ENCODE results near the gene D2HGDH.
A peak's percentile ranks its signal among the peaks of the same experiment; 100 is the strongest.
"Not testable (repeated sequence)": the region's sequence is repeated elsewhere in the genome, so short reads cannot be mapped to it uniquely, and the experiment has no call there.

The D2HGDH gene

DNA sequence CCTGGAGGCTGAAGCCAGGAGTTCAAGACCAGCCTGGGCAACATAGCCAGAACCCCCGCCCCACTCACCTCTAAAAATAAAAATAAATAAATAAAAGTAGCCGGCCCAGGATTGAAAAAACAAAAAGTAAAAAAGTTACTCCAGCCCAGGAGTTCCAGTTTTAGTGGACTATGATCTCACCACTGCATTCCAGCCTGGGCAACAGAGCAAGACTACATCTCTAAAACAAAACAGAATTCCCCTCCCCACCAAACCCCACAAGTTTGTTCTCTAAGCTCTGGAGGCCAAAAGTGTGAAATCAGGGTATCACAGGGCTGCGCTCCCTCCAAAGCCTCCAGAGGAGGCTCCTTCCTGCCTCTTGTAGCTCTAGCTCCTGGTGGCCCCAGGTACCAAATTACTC lies 1.7 kb downstream of the D2HGDH start:
- no peak overlapping the region for H3K27ac Mint-ChIP-seq

DNA sequence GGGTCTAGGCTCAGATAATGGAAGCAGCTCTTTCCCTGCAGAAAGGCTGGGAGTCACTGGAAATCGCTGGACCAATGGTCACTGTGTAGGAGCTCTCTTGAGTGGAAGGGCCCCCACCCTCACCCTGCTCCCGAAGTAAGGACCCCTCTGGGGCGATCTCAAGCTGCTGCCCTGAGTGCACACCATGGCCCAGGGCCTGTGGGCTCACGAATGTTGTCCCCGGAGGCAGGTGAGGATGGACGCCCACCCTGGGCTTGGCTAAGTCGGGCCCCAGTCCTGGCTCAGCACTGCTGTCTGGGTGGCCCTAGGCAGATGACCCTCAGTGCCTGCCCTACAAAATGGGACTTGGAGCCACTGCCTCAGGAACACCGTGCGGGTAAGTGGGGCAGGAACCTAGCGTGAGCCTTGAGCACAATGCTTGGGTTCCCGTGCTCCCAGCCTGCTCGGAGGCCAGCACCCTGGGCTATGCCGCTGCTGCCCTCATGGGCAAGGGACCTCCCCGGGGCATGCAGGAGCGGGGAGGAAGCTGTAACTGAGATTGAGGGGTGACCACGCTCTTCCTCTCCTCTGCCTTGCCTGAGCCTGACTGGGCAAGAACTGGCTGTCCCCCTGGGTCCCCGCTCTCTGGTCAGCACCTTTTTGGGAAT lies 3.7 kb downstream of the D2HGDH start:
- Mint-ChIP-seq H3K36me3 (peaks cover 24% of the 10 kb centered on the region), H3K27ac (no peak overlapping the region), H3K9me3 (no peaks in the 10 kb centered on the region), H3K4me1 (peaks cover 47% of the 10 kb centered on the region), H3K27me3 (no peaks in the 10 kb centered on the region), H3K4me3 (no peak overlapping the region)
- ATAC-seq: no peak

More for the DNA sequence above, 1.7 kb downstream of the D2HGDH start:
- Mint-ChIP-seq H3K9me3 (peaks cover 5% of the 10 kb centered on the region), H3K4me1 (peaks cover 60% of the 10 kb centered on the region), H3K27me3 (no peaks in the 10 kb centered on the region), H3K4me3 (peak overlapping the region; percentile 84), H3K36me3 (peaks cover 26% of the 10 kb centered on the region)
- ATAC-seq: no peak

DNA sequence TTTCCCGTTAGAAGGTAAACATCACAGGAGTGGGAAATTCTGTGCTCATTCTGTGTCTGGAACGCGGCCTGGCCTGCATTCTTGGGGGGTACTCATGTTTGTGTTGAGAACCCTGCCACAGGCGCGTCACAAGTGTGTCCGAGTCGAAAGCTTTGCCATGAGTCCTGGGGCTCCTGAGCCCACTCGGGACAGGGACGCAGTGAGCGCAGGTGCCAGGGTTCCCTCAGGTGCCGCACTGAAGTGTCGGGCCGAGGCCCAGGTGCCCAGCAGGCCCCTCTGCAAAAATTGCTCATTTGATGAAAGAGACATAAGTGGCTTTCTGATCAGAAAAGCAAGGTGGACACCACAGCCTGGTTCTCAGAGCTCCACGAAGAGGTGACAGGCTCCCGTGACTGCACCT lies 4.7 kb downstream of the D2HGDH start:
- H3K27ac Mint-ChIP-seq: peak overlapping the region; percentile 62

DNA sequence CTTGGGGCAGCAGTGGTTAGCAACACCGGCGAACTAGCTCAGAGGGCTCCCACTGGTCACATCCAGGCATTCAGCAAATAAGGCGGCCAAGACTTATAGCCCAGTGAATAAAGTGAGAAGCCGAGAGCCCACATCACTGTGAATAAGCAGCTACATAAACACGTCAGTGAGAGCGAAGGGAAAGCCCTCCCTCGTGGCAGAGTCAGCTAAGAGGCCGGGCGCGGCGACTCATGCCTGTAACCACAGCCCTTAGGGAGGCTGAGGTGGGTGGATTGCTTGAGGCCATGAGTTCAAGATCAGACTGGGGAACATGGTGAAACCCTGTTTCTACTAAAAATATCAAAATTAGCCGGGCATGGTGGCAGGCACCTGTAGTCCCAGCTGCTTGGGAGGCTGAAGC lies 5.2 kb downstream of the D2HGDH start:
- H3K9me3 Mint-ChIP-seq: no peaks in the 10 kb centered on the region
- H3K4me1 Mint-ChIP-seq: peaks cover 38% of the 10 kb centered on the region
- no peaks in the 10 kb centered on the region for H3K27me3 Mint-ChIP-seq
- peak overlapping the region; percentile 62 for H3K27ac Mint-ChIP-seq
- no peak overlapping the region for H3K4me3 Mint-ChIP-seq
- peak; percentile 59 for ATAC-seq
- peaks cover 35% of the 10 kb centered on the region for H3K36me3 Mint-ChIP-seq

More for the DNA sequence above, 4.7 kb downstream of the D2HGDH start:
- Mint-ChIP-seq H3K9me3 (no peaks in the 10 kb centered on the region), H3K4me3 (no peak overlapping the region), H3K4me1 (peaks cover 38% of the 10 kb centered on the region), H3K27me3 (no peaks in the 10 kb centered on the region), H3K36me3 (peaks cover 31% of the 10 kb centered on the region)
- no peak for ATAC-seq

DNA sequence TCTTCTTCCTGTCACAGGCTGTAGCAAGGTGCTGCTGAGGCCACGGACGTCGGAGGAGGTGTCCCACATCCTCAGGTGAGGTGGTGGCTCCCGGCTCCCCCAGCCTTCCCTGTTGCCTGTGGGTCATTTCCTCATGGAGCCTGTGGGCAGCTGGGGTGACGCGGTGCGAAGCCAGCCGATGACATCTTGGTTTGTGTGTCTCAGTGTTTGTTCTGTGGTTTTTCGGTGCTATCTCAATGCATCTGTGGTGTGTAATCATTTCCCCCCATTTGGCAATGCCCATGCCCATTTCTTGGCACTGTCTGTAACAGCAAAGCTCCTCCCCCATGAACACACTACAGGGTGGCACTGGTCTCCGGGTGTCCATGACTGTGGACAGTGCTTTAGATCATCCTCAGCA lies 6.6 kb downstream of the D2HGDH start:
- H3K27me3 Mint-ChIP-seq: no peaks in the 10 kb centered on the region
- ATAC-seq: no peak
- H3K27ac Mint-ChIP-seq: no peak overlapping the region
- peaks cover 34% of the 10 kb centered on the region for H3K4me1 Mint-ChIP-seq
- peaks cover 3% of the 10 kb centered on the region for H3K9me3 Mint-ChIP-seq
- no peak overlapping the region for H3K4me3 Mint-ChIP-seq
- peaks cover 48% of the 10 kb centered on the region for H3K36me3 Mint-ChIP-seq

DNA sequence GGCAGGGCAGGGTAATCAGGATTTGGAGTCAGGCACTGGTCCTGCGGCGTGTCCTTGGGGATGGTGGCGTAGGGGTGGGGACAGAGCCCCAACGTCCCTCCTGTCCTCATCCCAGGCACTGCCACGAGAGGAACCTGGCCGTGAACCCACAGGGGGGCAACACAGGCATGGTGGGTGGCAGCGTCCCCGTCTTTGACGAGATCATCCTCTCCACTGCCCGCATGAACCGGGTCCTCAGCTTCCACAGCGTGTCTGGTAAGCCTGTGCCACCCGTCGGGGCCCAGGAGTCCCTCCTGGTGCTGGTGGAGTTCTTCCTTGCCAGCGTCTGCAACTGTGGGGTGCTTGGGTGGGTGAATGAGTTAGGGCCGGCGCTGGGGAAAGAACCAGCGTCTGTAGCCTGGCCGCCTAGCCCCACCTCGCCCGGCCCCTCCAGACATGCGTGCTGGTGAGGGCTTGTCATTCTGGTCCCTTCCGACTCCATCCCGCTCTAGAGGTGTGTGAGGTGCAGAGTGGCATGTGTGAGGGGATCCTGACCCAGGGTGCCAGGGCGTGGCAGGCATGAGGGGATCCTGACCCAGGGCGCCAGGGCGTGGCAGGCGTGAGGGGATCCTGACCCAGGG lies 8.0 kb downstream of the D2HGDH start:
- ATAC-seq: no peak
- peaks cover 4% of the 10 kb centered on the region for H3K9me3 Mint-ChIP-seq
- H3K4me3 Mint-ChIP-seq: no peak overlapping the region
- peaks cover 53% of the 10 kb centered on the region for H3K36me3 Mint-ChIP-seq
- H3K27ac Mint-ChIP-seq: no peak overlapping the region
- no peaks in the 10 kb centered on the region for H3K27me3 Mint-ChIP-seq
- H3K4me1 Mint-ChIP-seq: peaks cover 28% of the 10 kb centered on the region

DNA sequence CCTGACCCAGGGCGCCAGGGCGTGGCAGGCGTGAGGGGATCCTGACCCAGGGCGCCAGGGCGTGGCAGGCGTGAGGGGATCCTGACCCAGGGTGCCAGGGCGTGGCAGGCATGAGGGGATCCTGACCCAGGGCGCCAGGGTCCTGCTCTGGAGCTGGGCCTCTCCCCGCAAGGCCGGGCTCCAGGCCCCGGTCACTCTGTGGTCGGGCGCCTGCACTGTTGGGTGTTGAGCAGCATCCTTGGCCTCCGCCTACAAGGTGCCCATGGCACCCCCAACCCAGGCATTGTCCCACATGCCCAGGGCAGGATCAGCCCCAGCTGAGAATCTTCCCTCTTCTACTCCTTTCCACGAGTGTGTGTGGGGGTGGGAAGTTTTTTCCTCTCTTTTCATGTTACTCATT lies 8.6 kb downstream of the D2HGDH start:
- not testable (repeated sequence) for H3K27ac Mint-ChIP-seq, H3K9me3 Mint-ChIP-seq, ATAC-seq, H3K4me3 Mint-ChIP-seq, H3K27me3 Mint-ChIP-seq
- Mint-ChIP-seq H3K4me1 (peaks cover 24% of the 10 kb centered on the region), H3K36me3 (peaks cover 53% of the 10 kb centered on the region)

DNA sequence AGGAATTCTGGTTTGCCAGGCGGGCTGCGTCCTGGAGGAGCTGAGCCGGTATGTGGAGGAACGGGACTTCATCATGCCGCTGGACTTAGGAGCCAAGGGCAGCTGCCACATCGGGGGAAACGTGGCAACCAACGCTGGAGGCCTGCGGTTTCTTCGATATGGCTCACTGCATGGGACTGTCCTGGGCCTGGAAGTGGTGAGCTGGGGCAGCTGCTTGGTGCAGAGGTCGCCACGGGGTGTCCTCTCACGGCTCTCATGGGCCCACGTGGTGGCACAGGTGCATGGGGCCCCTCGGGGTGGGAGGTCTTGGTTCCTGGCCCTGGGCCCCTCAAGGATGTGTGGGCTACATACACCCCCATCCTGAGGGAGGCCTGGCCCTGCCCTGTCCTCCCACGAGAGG lies 9.2 kb downstream of the D2HGDH start:
- H3K27me3 Mint-ChIP-seq: no peaks in the 10 kb centered on the region
- no peak overlapping the region for H3K27ac Mint-ChIP-seq

DNA sequence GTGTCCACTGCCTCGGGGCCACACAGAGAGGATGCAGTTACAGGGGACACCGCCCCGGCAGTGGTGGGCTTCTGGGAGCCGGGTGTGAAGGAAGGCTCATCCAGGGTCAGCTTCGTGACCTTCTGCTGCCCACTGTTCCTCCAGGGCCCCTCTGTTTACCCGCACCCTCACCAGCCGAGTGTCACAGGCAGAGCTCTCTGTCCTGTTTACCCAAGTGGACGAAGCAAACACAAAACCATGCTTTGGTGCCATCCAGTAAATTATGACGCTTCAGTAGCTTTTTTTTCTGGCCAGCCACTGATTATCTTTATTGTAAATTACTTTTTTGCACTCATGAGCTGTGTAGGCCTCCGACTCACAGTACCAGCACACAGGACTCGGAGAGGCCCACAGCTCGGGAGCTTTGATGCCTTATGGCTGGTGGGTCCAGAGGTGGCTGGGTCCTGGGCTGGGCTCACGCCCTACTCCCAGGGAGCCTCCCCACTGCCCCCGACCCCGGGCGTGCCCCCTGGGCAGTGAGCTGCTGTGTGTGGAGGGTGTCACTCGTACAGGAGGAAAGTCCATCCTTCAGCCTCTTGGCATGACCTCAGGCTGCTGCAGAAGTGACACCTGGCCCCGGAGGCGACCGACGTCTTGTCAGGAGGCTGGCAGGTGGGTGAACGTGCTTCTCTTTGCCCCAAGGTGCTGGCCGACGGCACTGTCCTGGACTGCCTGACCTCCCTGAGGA lies 9.8 kb downstream of the D2HGDH start:
- peaks cover 4% of the 10 kb centered on the region for H3K9me3 Mint-ChIP-seq
- no peaks in the 10 kb centered on the region for H3K27me3 Mint-ChIP-seq
- ATAC-seq: no peak
- peaks cover 14% of the 10 kb centered on the region for H3K4me1 Mint-ChIP-seq
- H3K27ac Mint-ChIP-seq: no peak overlapping the region
- peaks cover 60% of the 10 kb centered on the region for H3K36me3 Mint-ChIP-seq
- no peak overlapping the region for H3K4me3 Mint-ChIP-seq

More for the DNA sequence above, 9.2 kb downstream of the D2HGDH start:
- H3K36me3 Mint-ChIP-seq: peaks cover 55% of the 10 kb centered on the region
- peaks cover 4% of the 10 kb centered on the region for H3K9me3 Mint-ChIP-seq
- H3K4me1 Mint-ChIP-seq: peaks cover 20% of the 10 kb centered on the region
- no peak overlapping the region for H3K4me3 Mint-ChIP-seq
- no peak for ATAC-seq

DNA sequence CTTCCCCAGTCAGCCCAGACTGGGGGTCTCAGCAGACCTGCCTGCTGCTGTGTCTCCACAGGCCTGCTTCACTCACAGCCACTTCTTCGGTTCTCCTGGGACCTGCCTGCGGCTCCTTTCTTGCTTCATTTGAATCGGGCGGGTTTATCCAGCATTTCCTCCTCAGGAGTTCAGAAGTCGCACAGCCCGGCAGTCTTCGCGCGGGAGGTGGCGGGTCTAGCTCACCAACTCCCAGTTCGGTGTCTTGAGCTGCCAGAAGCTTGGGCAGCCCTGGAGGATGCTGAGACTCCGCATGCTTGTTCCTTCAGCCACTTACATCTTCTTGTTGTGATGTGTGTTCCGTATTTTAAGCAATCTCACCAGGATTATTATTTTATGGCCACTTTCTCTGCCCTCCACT lies 10.8 kb downstream of the D2HGDH start:
- H3K4me3 Mint-ChIP-seq: no peak overlapping the region
- H3K27me3 Mint-ChIP-seq: no peaks in the 10 kb centered on the region
- H3K9me3 Mint-ChIP-seq: peaks cover 4% of the 10 kb centered on the region
- ATAC-seq: no peak
- peaks cover 12% of the 10 kb centered on the region for H3K4me1 Mint-ChIP-seq
- peaks cover 59% of the 10 kb centered on the region for H3K36me3 Mint-ChIP-seq
- no peak overlapping the region for H3K27ac Mint-ChIP-seq

DNA sequence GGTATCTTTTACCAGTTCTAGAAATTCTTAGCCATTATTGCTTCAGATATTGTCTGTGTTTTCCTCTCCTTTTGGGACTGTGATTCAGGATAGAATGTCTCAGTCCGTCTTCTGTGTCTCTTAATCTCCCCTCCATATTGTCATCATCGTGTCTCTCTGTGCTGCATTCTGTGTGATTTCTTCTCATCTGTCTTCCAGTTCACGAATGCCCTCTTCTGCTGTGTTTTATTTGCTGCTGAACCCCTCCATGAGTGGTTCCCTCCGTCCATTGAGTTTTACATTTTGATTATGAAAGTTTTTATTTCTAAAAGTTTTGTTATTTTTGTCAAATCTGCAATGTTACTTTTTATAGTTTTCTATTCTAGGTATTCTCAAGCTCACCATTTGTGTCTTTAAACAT lies 11.7 kb downstream of the D2HGDH start:
- H3K4me3 Mint-ChIP-seq: no peak overlapping the region
- peaks cover 9% of the 10 kb centered on the region for H3K4me1 Mint-ChIP-seq
- H3K36me3 Mint-ChIP-seq: peaks cover 66% of the 10 kb centered on the region
- H3K27me3 Mint-ChIP-seq: no peaks in the 10 kb centered on the region
- H3K27ac Mint-ChIP-seq: no peak overlapping the region
- no peak for ATAC-seq
- peaks cover 4% of the 10 kb centered on the region for H3K9me3 Mint-ChIP-seq

DNA sequence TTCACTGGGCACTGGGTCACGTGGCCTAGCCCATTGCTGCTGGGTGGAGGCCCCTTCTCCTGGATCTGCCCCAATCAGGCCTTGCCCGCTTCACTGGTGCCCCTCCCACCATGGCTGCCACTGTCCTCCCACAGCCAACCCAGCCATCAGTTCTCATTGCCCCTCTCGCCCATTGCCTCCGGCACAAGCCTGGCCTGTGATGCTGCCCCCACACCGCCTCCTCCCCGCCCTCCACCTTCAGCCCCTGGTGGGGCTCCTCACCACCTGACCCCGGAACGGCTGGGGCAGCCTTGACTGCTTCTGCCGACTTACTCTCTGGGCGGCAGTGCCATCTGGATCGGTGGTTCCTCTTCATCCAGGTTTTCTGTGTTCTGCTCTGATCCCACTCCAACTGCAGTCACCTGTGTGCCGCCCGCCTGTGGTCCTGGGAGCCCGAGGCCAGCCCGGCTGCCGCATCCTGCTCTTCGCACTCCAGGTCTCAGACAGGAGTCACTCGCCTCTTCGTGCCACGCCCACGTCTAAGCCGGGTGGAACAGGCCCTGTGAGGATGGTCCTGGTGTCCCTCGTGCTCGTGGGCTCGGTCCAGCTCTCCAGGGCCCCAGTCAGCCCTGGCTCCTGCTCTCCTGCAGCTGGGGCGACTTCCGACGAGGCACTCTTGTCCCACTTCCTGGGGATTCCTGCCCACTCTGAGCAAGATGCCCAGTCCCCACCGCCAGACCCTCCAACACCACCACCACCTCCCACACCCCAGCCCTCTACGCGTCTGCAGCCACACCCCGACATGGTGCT lies 14.2 kb downstream of the D2HGDH start:
- Mint-ChIP-seq H3K36me3 (peaks cover 69% of the 10 kb centered on the region), H3K9me3 (peaks cover 4% of the 10 kb centered on the region), H3K4me3 (no peak overlapping the region), H3K27ac (no peak overlapping the region), H3K27me3 (no peaks in the 10 kb centered on the region), H3K4me1 (peaks cover 7% of the 10 kb centered on the region)
- ATAC-seq: no peak

DNA sequence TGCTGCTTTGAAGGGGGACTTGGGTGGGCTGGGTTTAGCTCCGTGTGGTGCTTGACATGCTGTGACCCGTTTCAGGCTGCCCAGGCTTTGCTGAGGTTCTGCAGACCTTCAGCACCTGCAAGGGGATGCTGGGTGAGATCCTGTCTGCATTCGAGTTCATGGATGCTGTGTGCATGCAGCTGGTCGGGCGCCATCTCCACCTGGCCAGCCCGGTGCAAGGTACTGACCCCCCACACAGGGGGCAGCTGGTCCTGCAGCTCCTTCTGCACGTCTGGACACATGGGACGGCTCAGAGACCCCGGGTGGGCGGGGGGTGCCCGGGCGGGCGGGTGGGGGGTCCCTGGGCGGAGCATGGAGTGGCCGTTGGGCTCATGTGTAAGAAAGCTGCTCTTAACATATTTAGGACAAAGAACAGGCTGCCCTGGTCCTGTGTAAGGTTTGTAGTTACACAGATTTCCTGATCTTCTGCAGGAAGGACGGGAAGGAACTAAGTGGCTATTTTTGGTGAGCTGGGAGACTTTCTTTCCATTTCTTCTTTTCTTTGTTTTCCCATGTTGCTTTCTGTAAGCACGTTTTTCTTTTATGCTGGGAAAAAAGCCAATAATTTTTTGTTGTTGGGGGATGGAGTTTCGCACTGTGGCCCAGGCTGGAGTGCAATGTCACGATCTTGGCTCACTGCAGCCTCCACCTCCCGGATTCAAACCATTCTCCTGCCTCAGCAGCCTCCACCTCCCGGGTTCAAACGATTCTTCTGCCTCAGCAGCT lies 15.8 kb downstream of the D2HGDH start:
- no peak for ATAC-seq
- H3K27me3 Mint-ChIP-seq: no peaks in the 10 kb centered on the region
- peaks cover 7% of the 10 kb centered on the region for H3K4me1 Mint-ChIP-seq
- H3K27ac Mint-ChIP-seq: no peak overlapping the region
- no peak overlapping the region for H3K4me3 Mint-ChIP-seq
- H3K9me3 Mint-ChIP-seq: peaks cover 4% of the 10 kb centered on the region
- H3K36me3 Mint-ChIP-seq: peaks cover 69% of the 10 kb centered on the region

DNA sequence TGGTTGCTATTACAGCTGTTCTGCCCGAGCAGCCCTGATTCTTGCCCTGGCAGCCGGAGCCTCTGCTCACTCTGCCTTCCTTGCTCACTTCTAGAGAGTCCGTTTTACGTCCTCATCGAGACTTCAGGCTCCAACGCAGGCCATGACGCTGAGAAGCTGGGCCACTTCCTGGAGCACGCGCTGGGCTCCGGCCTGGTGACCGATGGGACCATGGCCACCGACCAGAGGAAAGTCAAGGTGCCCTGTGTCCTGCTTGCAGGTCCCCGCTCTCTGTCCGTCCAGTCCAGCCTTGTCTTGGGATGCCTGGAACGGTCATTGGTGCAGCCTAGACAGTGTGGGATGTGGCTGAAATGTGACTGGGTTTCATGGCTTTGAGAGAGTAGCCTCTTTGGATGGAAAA lies 16.7 kb downstream of the D2HGDH start:
- no peak for ATAC-seq
- Mint-ChIP-seq H3K9me3 (peaks cover under 1% of the 10 kb centered on the region), H3K27me3 (no peaks in the 10 kb centered on the region), H3K27ac (no peak overlapping the region), H3K36me3 (peaks cover 61% of the 10 kb centered on the region), H3K4me3 (no peak overlapping the region), H3K4me1 (peaks cover 7% of the 10 kb centered on the region)

DNA sequence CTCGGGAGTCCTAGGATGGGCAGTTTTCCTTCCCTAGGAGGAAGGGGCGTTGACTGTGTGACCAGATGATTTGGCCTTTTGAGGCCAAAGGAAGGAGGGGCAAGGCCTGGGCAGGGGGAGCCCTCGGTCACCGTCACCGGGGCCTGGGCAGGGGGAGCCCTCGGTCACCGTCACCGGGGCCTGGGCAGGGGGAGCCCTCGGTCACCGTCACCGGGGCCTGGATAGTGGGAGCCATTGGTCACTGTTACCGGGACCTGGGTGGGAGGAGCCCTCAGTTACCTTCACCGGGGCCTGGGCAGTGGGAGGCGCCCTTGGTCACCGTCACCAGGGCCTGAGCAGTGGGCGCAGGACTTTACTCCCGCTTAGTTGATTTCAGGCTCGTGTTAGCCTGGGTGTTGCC lies 17.3 kb downstream of the D2HGDH start:
- no peaks in the 10 kb centered on the region for H3K9me3 Mint-ChIP-seq
- peaks cover 7% of the 10 kb centered on the region for H3K4me1 Mint-ChIP-seq
- no peak overlapping the region for H3K4me3 Mint-ChIP-seq
- H3K27ac Mint-ChIP-seq: no peak overlapping the region
- ATAC-seq: no peak
- H3K27me3 Mint-ChIP-seq: no peaks in the 10 kb centered on the region
- peaks cover 58% of the 10 kb centered on the region for H3K36me3 Mint-ChIP-seq

Measured in stimulated activated memory B cell treated with anti-CD40 and anti-IgM and Interleukin-4, amounts not matched to agents 10 μg/mL and 1 μg/mL and 100 μg/mL, for 72 hours (primary cell).